HEK293T (cell line): ENCODE results near the gene APPBP2.

ENCODE experiments used
- ARNT ChIP-seq: fragments of 450-650 bp; IDR thresholded peaks from 2 replicates; pipeline ENCODE4 v1.6.1; 2017; ENCODE audit warnings: mild to moderate bottlenecking
- BHLHE40 ChIP-seq: fragments of 450-650 bp; IDR thresholded peaks from 2 replicates; pipeline ENCODE4 v1.6.1; 2016; ENCODE audit warnings: mild to moderate bottlenecking, moderate library complexity, borderline replicate concordance
- CTBP1 ChIP-seq: fragments of 450-650 bp; IDR thresholded peaks from 2 replicates; pipeline ENCODE4 v1.6.1; 2016; ENCODE audit warnings: borderline replicate concordance
- ELF4 ChIP-seq: fragments of 450-650 bp; IDR thresholded peaks from 2 replicates; pipeline ENCODE4 v1.6.1; 2017; ENCODE audit warnings: antibody characterized with exemption
- FOXA1 ChIP-seq: fragments of 450-650 bp; IDR thresholded peaks from 2 replicates; pipeline ENCODE4 v1.6.1; 2016; ENCODE audit warnings: mild to moderate bottlenecking
- FOXK2 ChIP-seq: fragments of 450-650 bp; IDR thresholded peaks from 2 replicates; pipeline ENCODE4 v1.6.1; 2016; ENCODE audit warnings: mild to moderate bottlenecking
- FOXM1 ChIP-seq: fragments of 450-650 bp; IDR thresholded peaks from 2 replicates; pipeline ENCODE4 v1.6.1; 2017; ENCODE audit warnings: mild to moderate bottlenecking, borderline replicate concordance
- HDGF ChIP-seq: fragments of 450-650 bp; IDR thresholded peaks from 2 replicates; pipeline ENCODE4 v1.6.1; 2017; ENCODE audit warnings: antibody characterized with exemption, borderline replicate concordance
- L3MBTL2 ChIP-seq: fragments of 450-650 bp; conservative IDR thresholded peaks from 2 replicates; pipeline ENCODE4 v1.6.1; 2016; ENCODE audit warnings: mild to moderate bottlenecking
- LEF1 ChIP-seq: fragments of 450-650 bp; IDR thresholded peaks from 2 replicates; pipeline ENCODE4 v1.6.1; 2017; ENCODE audit warnings: mild to moderate bottlenecking, borderline replicate concordance
- NFRKB ChIP-seq: fragments of 450-650 bp; IDR thresholded peaks from 2 replicates; pipeline ENCODE4 v1.6.1; 2016; ENCODE audit warnings: mild to moderate bottlenecking, moderate library complexity
- SP1 ChIP-seq: fragments of 450-650 bp; IDR thresholded peaks from 2 replicates; pipeline ENCODE4 v1.6.1; 2017
- SUZ12 ChIP-seq: fragments of 450-650 bp; IDR thresholded peaks from 2 replicates; pipeline ENCODE4 v1.6.1; 2016; ENCODE audit warnings: mild to moderate bottlenecking
- TF ChIP-seq, protein P1 (sequence below): fragments of 450-650 bp; IDR thresholded peaks from 2 replicates; pipeline ENCODE4 v1.6.1; 2016

DNA sequence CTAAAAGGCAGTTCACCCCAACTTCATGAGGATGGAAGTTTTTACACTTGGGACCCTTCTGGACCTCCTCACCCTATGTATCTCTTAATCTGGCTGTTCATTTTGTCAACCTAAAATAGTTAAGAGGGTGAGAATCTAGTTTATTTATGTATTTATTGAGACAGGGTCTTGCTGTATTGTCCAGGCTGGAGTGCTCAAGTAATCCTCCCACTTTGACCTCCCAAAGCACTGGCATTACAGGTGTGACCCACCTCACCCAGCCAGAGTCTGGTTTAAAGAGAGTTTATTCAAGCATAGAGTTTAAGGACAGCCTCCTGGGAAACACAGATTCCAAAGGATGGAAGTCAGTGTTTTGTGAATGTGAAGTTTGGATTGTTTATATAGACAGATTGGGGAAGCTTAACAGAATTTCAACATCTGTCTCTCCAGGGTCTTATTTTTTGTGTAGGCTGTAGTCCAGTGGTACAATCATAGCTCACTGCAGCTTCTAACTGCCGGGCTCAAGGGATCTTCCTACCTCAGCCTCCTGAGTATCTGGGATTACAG, 8.0 kb upstream of the APPBP2 start:
- TF ChIP-seq FOXA1 (no peak), HDGF (no peak), ELF4 (no peak), SP1 (no peak), NFRKB (no peak), BHLHE40 (no peak), CTBP1 (no peak), L3MBTL2 (no peak), ARNT (no peak), FOXK2 (no peak), LEF1 (no peak), FOXM1 (no peak), SUZ12 (no peak)
- TF ChIP-seq, protein P1, sequence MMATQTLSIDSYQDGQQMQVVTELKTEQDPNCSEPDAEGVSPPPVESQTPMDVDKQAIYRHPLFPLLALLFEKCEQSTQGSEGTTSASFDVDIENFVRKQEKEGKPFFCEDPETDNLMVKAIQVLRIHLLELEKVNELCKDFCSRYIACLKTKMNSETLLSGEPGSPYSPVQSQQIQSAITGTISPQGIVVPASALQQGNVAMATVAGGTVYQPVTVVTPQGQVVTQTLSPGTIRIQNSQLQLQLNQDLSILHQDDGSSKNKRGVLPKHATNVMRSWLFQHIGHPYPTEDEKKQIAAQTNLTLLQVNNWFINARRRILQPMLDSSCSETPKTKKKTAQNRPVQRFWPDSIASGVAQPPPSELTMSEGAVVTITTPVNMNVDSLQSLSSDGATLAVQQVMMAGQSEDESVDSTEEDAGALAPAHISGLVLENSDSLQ = no peak
